ACC112 (cell line): ENCODE results near the gene TMEM86B.
"Not testable (repeated sequence)": the region's sequence is repeated elsewhere in the genome, so short reads cannot be mapped to it uniquely, and the experiment has no call there.

Experiments
- H2AFZ ChIP-seq: fragments of 200-600 bp; sonication (generic); one replicate; pipeline ENCODE4 v1.6.0; 2017; ENCODE audit warnings: antibody characterized with exemption, low read length; ENCODE audit not compliant: unreplicated experiment
- H3K27ac ChIP-seq: fragments of 200-600 bp; sonication (generic); 2 replicates; pipeline ENCODE4 v1.5.1; 2014; ENCODE audit warnings: low read depth, mild to moderate bottlenecking, antibody characterized with exemption, low read length, moderate library complexity
- H3K27me3 ChIP-seq: fragments of 200-600 bp; sonication (generic); 2 replicates; pipeline ENCODE4 v1.6.1; 2014; ENCODE audit warnings: mild to moderate bottlenecking, antibody characterized with exemption, low read length, moderate library complexity, mixed read lengths; ENCODE audit not compliant: insufficient read depth
- H3K36me3 ChIP-seq: fragments of 200-600 bp; sonication (generic); 2 replicates; pipeline ENCODE4 v1.6.1; 2016; ENCODE audit warnings: mild to moderate bottlenecking, antibody characterized with exemption, low read length, moderate library complexity, mixed read lengths; ENCODE audit not compliant: insufficient read depth
- H3K4me1 ChIP-seq: fragments of 200-600 bp; sonication (generic); one replicate; pipeline ENCODE4 v1.6.1; 2016; ENCODE audit warnings: low read length, mixed read lengths; ENCODE audit not compliant: insufficient read depth, unreplicated experiment, control insufficient read depth
- H3K4me3 ChIP-seq: fragments of 200-600 bp; sonication (generic); 2 replicates; pipeline ENCODE4 v1.5.1; 2014; ENCODE audit warnings: mild to moderate bottlenecking, low read depth, low read length
- H3K79me2 ChIP-seq: fragments of 200-600 bp; sonication (generic); one replicate; pipeline ENCODE4 v1.6.0; 2016; ENCODE audit warnings: low read length; ENCODE audit not compliant: control insufficient read depth, unreplicated experiment, insufficient read depth

The TMEM86B gene

GRCh38 chr19:55226788-55227187 lies 1.8 kb downstream of the TMEM86B start:
- no peak overlapping the region for H2AFZ ChIP-seq
- H3K4me1 ChIP-seq, result no peaks in the 10 kb centered on the region
- H3K4me3 ChIP-seq, result no peak overlapping the region
- no peaks in the 10 kb centered on the region for H3K79me2 ChIP-seq
- no peaks in the 10 kb centered on the region for H3K36me3 ChIP-seq
- no peak overlapping the region for H3K27ac ChIP-seq
- H3K27me3 ChIP-seq, result no peaks in the 10 kb centered on the region

- no peak overlapping the region for H2AFZ ChIP-seq
- no peaks in the 10 kb centered on the region for H3K79me2 ChIP-seq
- no peaks in the 10 kb centered on the region for H3K27me3 ChIP-seq
- H3K4me3 ChIP-seq, result no peak overlapping the region
- H3K4me1 ChIP-seq, result no peaks in the 10 kb centered on the region
- H3K36me3 ChIP-seq, result no peaks in the 10 kb centered on the region
- H3K27ac ChIP-seq, result no peak overlapping the region
Observed at GRCh38 chr19:55226273-55226672, 2.3 kb downstream of the TMEM86B start.

GRCh38 chr19:55225415-55225958 lies 3.1 kb downstream of the TMEM86B start:
- no peak overlapping the region for H2AFZ ChIP-seq
- H3K27me3 ChIP-seq, result no peaks in the 10 kb centered on the region
- H3K79me2 ChIP-seq, result no peaks in the 10 kb centered on the region
- H3K4me3 ChIP-seq, result no peak overlapping the region
- no peaks in the 10 kb centered on the region for H3K36me3 ChIP-seq
- no peaks in the 10 kb centered on the region for H3K4me1 ChIP-seq
- no peak overlapping the region for H3K27ac ChIP-seq

GRCh38 chr19:55224679-55225414 lies 3.7 kb downstream of the TMEM86B start:
- H3K4me3 ChIP-seq, H2AFZ ChIP-seq, H3K27me3 ChIP-seq, H3K79me2 ChIP-seq, H3K27ac ChIP-seq, H3K4me1 ChIP-seq, H3K36me3 ChIP-seq: not testable (repeated sequence)

- Histone ChIP-seq H2AFZ (no peak overlapping the region), H3K27me3 (no peaks in the 10 kb centered on the region), H3K27ac (no peak overlapping the region), H3K4me3 (no peak overlapping the region), H3K36me3 (no peaks in the 10 kb centered on the region), H3K4me1 (no peaks in the 10 kb centered on the region), H3K79me2 (no peaks in the 10 kb centered on the region)
Observed at GRCh38 chr19:55224038-55224665, 4.4 kb downstream of the TMEM86B start.

- Histone ChIP-seq H3K4me3 (no peak overlapping the region), H3K27me3 (no peaks in the 10 kb centered on the region), H3K4me1 (no peaks in the 10 kb centered on the region), H2AFZ (no peak overlapping the region), H3K79me2 (no peaks in the 10 kb centered on the region), H3K27ac (no peak overlapping the region), H3K36me3 (no peaks in the 10 kb centered on the region)
Observed at GRCh38 chr19:55223291-55224037, 5.1 kb downstream of the TMEM86B start.

- no peaks in the 10 kb centered on the region for H3K79me2 ChIP-seq
- no peak overlapping the region for H3K4me3 ChIP-seq
- H3K36me3 ChIP-seq, result no peaks in the 10 kb centered on the region
- H3K27me3 ChIP-seq, result no peaks in the 10 kb centered on the region
- no peak overlapping the region for H3K27ac ChIP-seq
- H2AFZ ChIP-seq, result no peak overlapping the region
- H3K4me1 ChIP-seq, result no peaks in the 10 kb centered on the region
Observed at GRCh38 chr19:55220525-55220924, 8.0 kb downstream of the TMEM86B start.

GRCh38 chr19:55216461-55217198 lies 11.9 kb downstream of the TMEM86B start:
- no peaks in the 10 kb centered on the region for H3K4me1 ChIP-seq
- no peaks in the 10 kb centered on the region for H3K79me2 ChIP-seq
- no peaks in the 10 kb centered on the region for H3K27me3 ChIP-seq
- H3K4me3 ChIP-seq, result peak overlapping the region; percentile 68
- no peaks in the 10 kb centered on the region for H3K36me3 ChIP-seq
- no peak overlapping the region for H2AFZ ChIP-seq
- peak overlapping the region; percentile 78 for H3K27ac ChIP-seq

- no peaks in the 10 kb centered on the region for H3K36me3 ChIP-seq
- peaks cover 14% of the 10 kb centered on the region for H3K4me1 ChIP-seq
- no peak overlapping the region for H3K4me3 ChIP-seq
- H3K79me2 ChIP-seq, result no peaks in the 10 kb centered on the region
- no peak overlapping the region for H2AFZ ChIP-seq
- H3K27ac ChIP-seq, result no peak overlapping the region
- H3K27me3 ChIP-seq, result no peaks in the 10 kb centered on the region
Observed at GRCh38 chr19:55213547-55213946, 15.0 kb downstream of the TMEM86B start.

GRCh38 chr19:55212447-55212846 lies 16.1 kb downstream of the TMEM86B start:
- H3K4me3 ChIP-seq, result no peak overlapping the region
- no peaks in the 10 kb centered on the region for H3K36me3 ChIP-seq
- peaks cover 14% of the 10 kb centered on the region for H3K4me1 ChIP-seq
- no peak overlapping the region for H3K27ac ChIP-seq
- no peak overlapping the region for H2AFZ ChIP-seq
- no peaks in the 10 kb centered on the region for H3K27me3 ChIP-seq
- H3K79me2 ChIP-seq, result no peaks in the 10 kb centered on the region
